PFSK-1 (cell line): ENCODE results near the gene ADAMTS10.

Experiments used
- POLR2AphosphoS5 ChIP-seq: IDR thresholded peaks from 2 replicates; pipeline ENCODE4 v1.6.1; 2012; ENCODE audit warnings: low read depth, mild to moderate bottlenecking, control low read depth, low read length, moderate library complexity
- TAF1 ChIP-seq: IDR thresholded peaks from 2 replicates; pipeline ENCODE4 v1.6.1; 2012; ENCODE audit warnings: low read length, control low read depth, borderline replicate concordance; ENCODE audit not compliant: insufficient read depth
- TF ChIP-seq, protein P1 (sequence below), 2 experiments: IDR thresholded peaks; 2 replicates each; pipeline versions ENCODE4 v1.6.1 to v1.8.0; 2011 to 2012; ENCODE audit warnings: low read depth in 2 of 2, low read length in 2 of 2, control low read depth in 1 of 2, inconsistent platforms in 1 of 2, mild to moderate bottlenecking in 1 of 2, moderate library complexity in 1 of 2; ENCODE audit not compliant: insufficient read depth in 1 of 2

DNA sequence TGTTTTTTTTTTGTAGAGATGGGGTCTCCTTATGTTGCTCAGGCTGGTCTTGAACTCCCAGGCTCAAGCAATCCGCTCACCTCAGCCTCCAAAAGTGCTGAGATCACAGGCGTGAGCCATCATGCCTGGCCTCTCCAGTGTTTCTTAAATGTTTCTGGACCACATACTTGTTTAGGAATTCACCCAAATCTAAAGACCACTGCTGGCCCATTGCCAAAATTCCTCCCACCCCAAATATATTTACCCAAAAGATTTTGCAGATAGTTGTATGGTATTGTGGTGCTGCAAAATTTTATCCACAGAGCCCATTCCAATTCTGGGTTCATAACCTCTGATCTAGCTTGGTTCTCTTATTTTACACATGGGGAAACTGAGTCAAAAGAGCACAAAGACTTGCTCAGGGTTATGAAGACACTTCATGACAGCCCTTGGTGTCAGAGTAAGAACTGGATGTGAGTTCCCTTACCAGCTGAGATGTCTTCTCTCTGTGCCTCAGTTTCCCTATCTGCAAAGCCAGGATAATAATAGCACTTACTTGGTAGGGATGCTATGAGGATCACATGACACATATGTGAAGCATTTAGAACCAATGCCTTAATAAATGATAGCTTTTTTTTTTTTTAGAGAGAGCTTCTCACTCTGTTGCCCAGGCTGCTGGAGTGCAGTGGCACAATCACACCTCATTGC is 30.8 kb upstream of the ADAMTS10 start:
- TF ChIP-seq TAF1, result no peak
- no peak for TF ChIP-seq POLR2AphosphoS5
- TF ChIP-seq, protein P1, sequence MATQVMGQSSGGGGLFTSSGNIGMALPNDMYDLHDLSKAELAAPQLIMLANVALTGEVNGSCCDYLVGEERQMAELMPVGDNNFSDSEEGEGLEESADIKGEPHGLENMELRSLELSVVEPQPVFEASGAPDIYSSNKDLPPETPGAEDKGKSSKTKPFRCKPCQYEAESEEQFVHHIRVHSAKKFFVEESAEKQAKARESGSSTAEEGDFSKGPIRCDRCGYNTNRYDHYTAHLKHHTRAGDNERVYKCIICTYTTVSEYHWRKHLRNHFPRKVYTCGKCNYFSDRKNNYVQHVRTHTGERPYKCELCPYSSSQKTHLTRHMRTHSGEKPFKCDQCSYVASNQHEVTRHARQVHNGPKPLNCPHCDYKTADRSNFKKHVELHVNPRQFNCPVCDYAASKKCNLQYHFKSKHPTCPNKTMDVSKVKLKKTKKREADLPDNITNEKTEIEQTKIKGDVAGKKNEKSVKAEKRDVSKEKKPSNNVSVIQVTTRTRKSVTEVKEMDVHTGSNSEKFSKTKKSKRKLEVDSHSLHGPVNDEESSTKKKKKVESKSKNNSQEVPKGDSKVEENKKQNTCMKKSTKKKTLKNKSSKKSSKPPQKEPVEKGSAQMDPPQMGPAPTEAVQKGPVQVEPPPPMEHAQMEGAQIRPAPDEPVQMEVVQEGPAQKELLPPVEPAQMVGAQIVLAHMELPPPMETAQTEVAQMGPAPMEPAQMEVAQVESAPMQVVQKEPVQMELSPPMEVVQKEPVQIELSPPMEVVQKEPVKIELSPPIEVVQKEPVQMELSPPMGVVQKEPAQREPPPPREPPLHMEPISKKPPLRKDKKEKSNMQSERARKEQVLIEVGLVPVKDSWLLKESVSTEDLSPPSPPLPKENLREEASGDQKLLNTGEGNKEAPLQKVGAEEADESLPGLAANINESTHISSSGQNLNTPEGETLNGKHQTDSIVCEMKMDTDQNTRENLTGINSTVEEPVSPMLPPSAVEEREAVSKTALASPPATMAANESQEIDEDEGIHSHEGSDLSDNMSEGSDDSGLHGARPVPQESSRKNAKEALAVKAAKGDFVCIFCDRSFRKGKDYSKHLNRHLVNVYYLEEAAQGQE (IDR thresholded peaks at IDR 0.05; ENCODE audit: insufficient read depth in 1 of 2, low read depth in 2 of 2, low read length in 2 of 2), result no peak
